Keratinocyte (primary cell): ENCODE data around the gene RPL27A. TPM values are rescaled to one million over a fixed set of nuclear protein-coding genes. Genes with fewer than 3 reads are reported as not detected.

Experiments
- DNase-seq: peaks from one replicate; pipeline ENCODE4 v3.0.0-alpha.2; 2011; ENCODE audit warnings: low read depth, missing footprints, low spot score
- FAIRE-seq: peaks from 2 replicates; lab custom pipeline; 2011; peaks lifted over from hg19 to GRCh38; lab: Jason Lieb, UNC
- H2AFZ ChIP-seq: 2 replicates; pipeline ENCODE4 v1.6.0; 2012; ENCODE audit warnings: low read length, control low read depth, inconsistent platforms; ENCODE audit not compliant: control insufficient read depth
- H3K27ac ChIP-seq: 2 replicates; pipeline ENCODE4 v1.5.1; 2011; ENCODE audit warnings: low read length; ENCODE audit not compliant: control insufficient read depth, insufficient read depth
- H3K27me3 ChIP-seq: 3 replicates; pipeline ENCODE4 v1.6.0; 2011; ENCODE audit warnings: low read length; ENCODE audit not compliant: control insufficient read depth, insufficient read depth; ENCODE audit errors: extremely low read depth
- H3K36me3 ChIP-seq, 2 experiments: 2 replicates in 1 of 2; 3 replicates in 1 of 2; pipeline ENCODE4 v1.5.1; 2011; ENCODE audit warnings: low read length in 2 of 2, mild to moderate bottlenecking in 1 of 2; ENCODE audit not compliant: control insufficient read depth in 2 of 2, insufficient read depth in 2 of 2; ENCODE audit errors: extremely low read depth in 1 of 2
- H3K4me1 ChIP-seq: 3 replicates; pipeline ENCODE4 v1.5.1; 2011; ENCODE audit warnings: low read length; ENCODE audit not compliant: control insufficient read depth, insufficient read depth; ENCODE audit errors: extremely low read depth
- H3K4me2 ChIP-seq: 3 replicates; pipeline ENCODE4 v1.6.0; 2011; ENCODE audit warnings: low read depth, low read length; ENCODE audit not compliant: control insufficient read depth, insufficient read depth; ENCODE audit errors: extremely low read depth
- H3K4me3 ChIP-seq, 3 experiments: fragments of 200-600 bp in 1 of 3; sonication (generic) in 1 of 3; 2 replicates in 2 of 3; 3 replicates in 1 of 3; pipeline ENCODE4 v1.5.1; 2011 to 2016; ENCODE audit warnings: low read length in 3 of 3, mild to moderate bottlenecking in 3 of 3, control low read depth in 2 of 3, inconsistent platforms in 1 of 3, low read depth in 1 of 3, mixed read lengths in 1 of 3, mixed run types in 1 of 3, moderate library complexity in 1 of 3; ENCODE audit not compliant: control insufficient read depth in 2 of 3, insufficient read depth in 2 of 3; ENCODE audit errors: extremely low read depth in 1 of 3
- H3K79me2 ChIP-seq: 2 replicates; pipeline ENCODE4 v1.6.0; 2012; ENCODE audit warnings: low read length; ENCODE audit not compliant: control insufficient read depth, insufficient read depth
- H3K9ac ChIP-seq: 3 replicates; pipeline ENCODE4 v1.6.0; 2011; ENCODE audit warnings: low read length; ENCODE audit not compliant: control insufficient read depth, insufficient read depth; ENCODE audit errors: extremely low read depth
- H3K9me1 ChIP-seq: 3 replicates; pipeline ENCODE4 v1.6.0; 2011; ENCODE audit warnings: low read length; ENCODE audit not compliant: control insufficient read depth, insufficient read depth; ENCODE audit errors: extremely low read depth
- H3K9me3 ChIP-seq: 2 replicates; pipeline ENCODE4 v1.5.1; 2012; ENCODE audit warnings: low read depth, low read length; ENCODE audit not compliant: control insufficient read depth
- H4K20me1 ChIP-seq: 3 replicates; pipeline ENCODE4 v1.6.0; 2011; ENCODE audit warnings: low read length; ENCODE audit not compliant: control insufficient read depth, insufficient read depth; ENCODE audit errors: extremely low read depth
- EZH2 ChIP-seq: IDR thresholded peaks from one replicate; pipeline ENCODE4 v1.6.1; 2012; ENCODE audit warnings: inconsistent platforms, mild to moderate bottlenecking, low read length, moderate library complexity
- dilution Hi-C: fragments of 300-500 bp; cut with MboI; formaldehyde crosslinking; loops from one replicate; pipeline ENCODE4 v1.7.0; 2020; ENCODE audit warnings: low sequenced_read_pairs; ENCODE audit not compliant: extremely low pct_ligation_motif_present
- polyA plus RNA-seq, 5 experiments: library from polyadenylated mRNA; depleted of rRNA in 3 of 5; stranded (reverse) in 3 of 5; stranded (forward) in 1 of 5; unstranded in 1 of 5; fragments of >200 nt; gene quantifications; 1 replicate in 1 of 5; 2 replicates in 3 of 5; 3 replicates in 1 of 5; pipeline versions ENCODE4 v1.2.1 to v1.2.3, GENCODE V29; 2011 to 2012; ENCODE audit warnings: missing spikeins in 2 of 5, low read depth in 1 of 5, low replicate concordance in 1 of 5
- TF ChIP-seq, protein P1 (sequence below), 3 experiments: IDR thresholded peaks in 1 of 3; conservative IDR thresholded peaks in 1 of 3; optimal IDR thresholded peaks in 1 of 3; 2 replicates in 2 of 3; 3 replicates in 1 of 3; pipeline versions ENCODE3 to v1.5.1; 2011; ENCODE audit warnings: low read length in 3 of 3, mild to moderate bottlenecking in 3 of 3, moderate library complexity in 2 of 3, control low read depth in 1 of 3, inconsistent platforms in 1 of 3; ENCODE audit not compliant: insufficient read depth in 2 of 3; ENCODE audit errors: extremely low read depth in 1 of 3

RPL27A gene
- polyA plus RNA-seq, 1 donor (not counting 4 experiments of a cell fraction or from before 2014, with no cell fraction given) = 1,483 TPM

DNA sequence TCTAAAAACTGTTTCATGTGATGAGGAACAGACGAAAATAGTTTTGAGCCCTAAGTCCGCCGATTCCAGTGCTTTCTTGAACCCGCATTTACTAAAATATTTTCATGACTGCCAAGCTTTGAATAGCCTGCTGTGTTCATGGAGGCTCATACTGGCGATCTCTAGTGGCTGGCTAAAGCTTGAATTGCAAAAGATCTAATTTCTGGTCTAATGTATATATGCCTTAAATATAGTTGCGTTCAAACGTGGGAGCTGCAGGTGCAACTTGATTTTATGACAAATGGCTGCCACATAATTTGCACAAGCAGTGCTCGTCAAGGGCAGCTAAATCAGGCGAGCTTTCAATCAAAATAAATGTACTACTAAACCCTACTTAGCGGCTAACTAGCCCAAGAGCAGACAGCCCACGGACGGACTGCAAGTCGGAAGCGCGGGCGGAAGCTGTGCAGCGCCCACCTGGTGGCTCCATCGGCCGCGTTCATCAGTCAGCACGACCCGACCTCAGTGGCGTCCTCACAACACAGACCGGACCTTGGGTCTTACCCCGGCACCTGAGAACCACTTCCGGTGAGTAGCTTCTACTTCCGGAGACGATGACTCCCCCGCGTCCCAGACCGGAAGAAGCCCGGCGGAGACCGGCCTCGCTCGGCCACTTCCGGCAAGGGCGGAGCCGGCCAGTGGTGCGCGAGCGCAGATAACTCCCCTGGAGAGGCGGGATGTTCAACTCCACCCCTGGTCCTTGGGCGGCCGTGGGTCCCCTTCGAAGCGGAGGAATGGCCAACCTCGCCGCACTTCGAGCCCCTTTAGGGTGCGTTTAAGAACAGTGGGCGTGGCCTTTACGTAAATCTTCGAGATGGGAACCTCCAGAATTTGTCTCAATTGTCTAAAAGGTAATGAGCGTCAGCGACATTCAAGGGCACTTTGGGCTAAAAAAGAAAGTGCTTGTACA lies 6.1 kb downstream of the RPL27A start:
- DNase-seq = peak; percentile 77
- dilution Hi-C loops = no loop called here
- Histone ChIP-seq H3K79me2 (peaks cover 28% of the 10 kb centered on the region), H3K9me1 (no peaks in the 10 kb centered on the region), H3K27me3 (no peaks in the 10 kb centered on the region), H3K9ac (peak overlapping the region; percentile 76), H3K27ac (peak overlapping the region; percentile 65), H3K4me2 (peak overlapping the region; percentile 97), H3K36me3 (peaks cover 38 to 42% of the 10 kb centered on the region in 2 experiments), H3K9me3 (no peaks in the 10 kb centered on the region), H2AFZ (peak overlapping the region; percentile 19), H4K20me1 (peaks cover 13% of the 10 kb centered on the region), H3K4me3 (peak overlapping the region; percentile 32 to 84 (median 76)), H3K4me1 (peaks cover 59% of the 10 kb centered on the region)
- no peak for FAIRE-seq
- no peak for TF ChIP-seq EZH2
- TF ChIP-seq, protein P1, sequence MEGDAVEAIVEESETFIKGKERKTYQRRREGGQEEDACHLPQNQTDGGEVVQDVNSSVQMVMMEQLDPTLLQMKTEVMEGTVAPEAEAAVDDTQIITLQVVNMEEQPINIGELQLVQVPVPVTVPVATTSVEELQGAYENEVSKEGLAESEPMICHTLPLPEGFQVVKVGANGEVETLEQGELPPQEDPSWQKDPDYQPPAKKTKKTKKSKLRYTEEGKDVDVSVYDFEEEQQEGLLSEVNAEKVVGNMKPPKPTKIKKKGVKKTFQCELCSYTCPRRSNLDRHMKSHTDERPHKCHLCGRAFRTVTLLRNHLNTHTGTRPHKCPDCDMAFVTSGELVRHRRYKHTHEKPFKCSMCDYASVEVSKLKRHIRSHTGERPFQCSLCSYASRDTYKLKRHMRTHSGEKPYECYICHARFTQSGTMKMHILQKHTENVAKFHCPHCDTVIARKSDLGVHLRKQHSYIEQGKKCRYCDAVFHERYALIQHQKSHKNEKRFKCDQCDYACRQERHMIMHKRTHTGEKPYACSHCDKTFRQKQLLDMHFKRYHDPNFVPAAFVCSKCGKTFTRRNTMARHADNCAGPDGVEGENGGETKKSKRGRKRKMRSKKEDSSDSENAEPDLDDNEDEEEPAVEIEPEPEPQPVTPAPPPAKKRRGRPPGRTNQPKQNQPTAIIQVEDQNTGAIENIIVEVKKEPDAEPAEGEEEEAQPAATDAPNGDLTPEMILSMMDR (optimal IDR thresholded peaks at IDR 0.05 in 1 of 3, IDR thresholded peaks at IDR 0.05 in 1 of 3, conservative IDR thresholded peaks at IDR 0.05 in 1 of 3; ENCODE audit: extremely low read depth in 1 of 3, insufficient read depth in 2 of 3, low read length in 3 of 3) = peak in 1 of 3 experiments; percentile 43

DNA sequence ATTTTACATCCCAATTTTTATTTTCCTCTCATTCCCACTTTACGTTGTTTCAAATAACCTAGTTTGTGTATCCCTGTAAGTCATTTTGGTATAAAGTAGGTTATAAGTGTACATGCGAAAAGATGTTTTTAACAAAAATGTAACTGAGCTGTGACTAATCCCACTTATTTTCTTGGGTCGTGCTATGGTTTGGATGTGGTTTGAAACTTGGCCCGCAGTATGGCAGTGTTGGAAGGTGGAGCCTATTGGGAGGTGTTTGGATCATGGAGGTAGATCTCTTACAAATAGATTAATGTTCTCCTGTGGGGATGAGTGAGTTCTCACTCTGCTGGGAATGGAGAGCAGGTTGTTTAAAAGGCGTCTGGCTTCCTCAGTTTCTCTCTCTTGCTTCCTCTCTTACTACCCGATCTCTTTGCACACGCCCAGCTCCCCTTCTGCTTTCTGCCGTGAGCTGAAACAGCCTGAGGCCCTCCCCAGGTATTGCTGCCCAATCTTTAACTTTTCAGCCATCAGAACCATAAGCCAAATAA lies 7.2 kb downstream of the RPL27A start:
- peak overlapping the region in 2 of 3 experiments; percentile 76 to 84 for H3K4me3 ChIP-seq

More for the DNA sequence above, 7.2 kb downstream of the RPL27A start:
- TF ChIP-seq EZH2 = no peak
- TF ChIP-seq, protein P1 (optimal IDR thresholded peaks at IDR 0.05 in 1 of 3, IDR thresholded peaks at IDR 0.05 in 1 of 3, conservative IDR thresholded peaks at IDR 0.05 in 1 of 3; ENCODE audit: extremely low read depth in 1 of 3, insufficient read depth in 2 of 3, low read length in 3 of 3) = no peak
- H3K9ac ChIP-seq = peak overlapping the region; percentile 76
- no peak overlapping the region for H2AFZ ChIP-seq
- dilution Hi-C loops = no loop called here
- no peaks in the 10 kb centered on the region for H3K9me3 ChIP-seq
- H4K20me1 ChIP-seq = peaks cover 6% of the 10 kb centered on the region
- H3K4me2 ChIP-seq = peak overlapping the region; percentile 97
- peaks cover 17% of the 10 kb centered on the region for H3K79me2 ChIP-seq
- peaks cover 50% of the 10 kb centered on the region for H3K4me1 ChIP-seq
- H3K27me3 ChIP-seq = no peaks in the 10 kb centered on the region
- DNase-seq (no peak), FAIRE-seq (no peak)
- H3K27ac ChIP-seq = peak overlapping the region; percentile 65
- H3K36me3 ChIP-seq = peaks cover 38% of the 10 kb centered on the region in 2 experiments
- H3K9me1 ChIP-seq = no peaks in the 10 kb centered on the region
